ENCODE measurements around the gene PLEKHA4. TPM values are rescaled to one million over a fixed set of nuclear protein-coding genes. Genes with fewer than 3 reads are reported as not detected.

Gene PLEKHA4
- total and polyA plus RNA-seq, 2 of the 13 experiments (the other 11 are each of a cell fraction or from before 2014, with no cell fraction given): 4.8 to 6.0 TPM

GRCh38 chr19:48795055-48795684 is 73.2 kb downstream of the PLEKHA4 start (continued):
- TF ChIP-seq ARID4A (CRISPR knock-in tag; IDR thresholded peaks at IDR 0.05; ENCODE audit: borderline replicate concordance) (peak; percentile 55; the same call in 1 of the 2 replicates), ZBTB39 (CRISPR knock-in tag; IDR thresholded peaks at IDR 0.05) (no peak), ZNF646 (CRISPR knock-in tag; IDR thresholded peaks at IDR 0.05) (no peak), TMF1 (CRISPR knock-in tag; IDR thresholded peaks at IDR 0.05; ENCODE audit: low read depth) (no peak), ZNF747 (CRISPR knock-in tag; IDR thresholded peaks at IDR 0.05; ENCODE audit: borderline replicate concordance) (no peak), RBAK (CRISPR knock-in tag; IDR thresholded peaks at IDR 0.05) (no peak), ZNF234 (CRISPR knock-in tag; conservative IDR thresholded peaks at IDR 0.05) (no peak), ZNF670 (CRISPR knock-in tag; IDR thresholded peaks at IDR 0.05; ENCODE audit: borderline replicate concordance) (no peak), SMAD9 (CRISPR knock-in tag; IDR thresholded peaks at IDR 0.05) (no peak), ZBTB43 (CRISPR knock-in tag; conservative IDR thresholded peaks at IDR 0.05) (no peak), ZXDC (CRISPR knock-in tag; IDR thresholded peaks at IDR 0.05) (no peak)
